Inferior parietal cortex (tissue), 1 donor: ENCODE measurements around the gene SLC15A5.

ENCODE experiments used
- DNase-seq: peaks from one replicate; pipeline ENCODE4 v3.0.0-alpha.2; 2016; ENCODE audit errors: extremely low spot score

SLC15A5 gene

DNA sequence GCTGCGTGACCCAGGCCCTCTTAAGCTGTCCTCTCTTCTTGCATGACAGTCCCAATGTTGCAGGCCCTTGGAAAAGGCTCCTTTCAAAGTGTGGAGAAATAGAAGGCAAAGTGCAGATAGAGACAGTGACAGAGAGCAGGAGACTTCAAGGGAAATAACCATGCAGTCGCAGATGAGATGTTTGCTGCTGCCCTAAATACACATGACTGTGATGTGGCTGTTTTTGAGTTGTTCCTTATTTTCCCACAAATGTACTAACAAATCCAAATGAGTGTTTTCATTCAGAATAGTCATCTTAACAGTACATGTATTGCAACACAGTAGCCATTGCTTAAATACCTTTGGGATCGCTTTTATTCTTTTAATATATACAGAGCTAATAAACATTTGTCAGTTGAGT, 101.6 kb downstream of the SLC15A5 start:
- DNase-seq: no peak

- DNase-seq: no peak
Observed at GRCh38 chr12:16174282-16174681, 103.2 kb downstream of the SLC15A5 start.

- no peak for DNase-seq
Observed at GRCh38 chr12:16171348-16171747, 106.1 kb downstream of the SLC15A5 start.

DNA sequence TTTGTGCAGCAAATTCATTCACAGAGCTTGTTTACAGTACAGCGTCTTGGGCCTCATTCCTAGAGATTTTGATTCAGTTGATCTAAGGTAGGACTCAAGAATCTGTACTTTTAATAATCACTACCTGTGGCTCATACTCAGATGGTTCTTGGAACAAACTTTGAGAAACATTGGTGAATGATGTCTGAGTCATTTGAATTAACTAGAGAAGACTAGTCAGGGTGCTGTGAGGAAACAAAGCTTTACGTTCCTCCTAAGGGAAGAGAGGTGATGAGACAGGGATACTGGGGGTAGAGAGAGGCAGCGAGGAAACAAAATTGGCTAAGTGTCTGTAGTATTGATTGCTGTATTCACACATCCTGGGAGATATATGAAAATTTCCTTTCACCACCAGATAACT, 109.4 kb downstream of the SLC15A5 start:
- DNase-seq: no peak

GRCh38 chr12:16166563-16167470, 110.7 kb downstream of the SLC15A5 start:
- no peak for DNase-seq

DNA sequence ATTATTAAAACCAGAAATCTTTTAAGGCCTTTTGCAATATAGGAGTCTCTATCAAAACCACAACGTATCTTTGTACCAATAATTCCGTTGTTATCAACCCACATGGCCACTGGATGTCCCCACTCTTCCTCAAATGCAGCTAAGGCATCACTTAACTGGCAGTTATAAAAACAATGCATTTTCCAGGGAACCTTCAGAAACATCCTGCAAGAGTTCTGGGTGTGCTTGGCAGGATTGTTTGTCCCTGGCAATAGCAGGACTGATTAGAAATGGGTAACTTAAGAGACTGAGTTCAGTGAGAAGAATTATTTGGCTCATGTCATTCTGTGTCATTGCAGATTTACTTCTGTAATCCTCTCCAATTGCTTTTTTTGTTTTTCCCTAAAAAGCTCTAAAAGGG, 112.0 kb downstream of the SLC15A5 start:
- peak; percentile 50 for DNase-seq

DNA sequence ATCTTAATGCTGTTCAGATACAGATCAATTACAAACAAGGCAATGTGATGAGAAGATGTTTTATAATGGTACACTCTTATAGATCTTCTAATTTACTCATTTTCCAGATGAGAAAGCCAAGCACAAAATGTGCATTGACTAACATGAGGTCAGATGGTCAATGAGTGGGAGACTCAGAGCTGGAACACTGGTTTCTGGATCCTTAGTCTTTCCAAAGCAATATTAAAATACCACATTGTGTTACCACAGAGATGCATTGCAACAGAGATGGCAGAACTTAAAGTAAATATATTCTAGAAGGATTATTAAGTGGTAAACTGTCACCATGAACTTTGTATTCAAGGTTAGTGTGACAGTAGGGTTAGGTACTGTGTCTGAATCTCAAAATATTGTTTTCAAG, 113.6 kb downstream of the SLC15A5 start:
- no peak for DNase-seq

DNA sequence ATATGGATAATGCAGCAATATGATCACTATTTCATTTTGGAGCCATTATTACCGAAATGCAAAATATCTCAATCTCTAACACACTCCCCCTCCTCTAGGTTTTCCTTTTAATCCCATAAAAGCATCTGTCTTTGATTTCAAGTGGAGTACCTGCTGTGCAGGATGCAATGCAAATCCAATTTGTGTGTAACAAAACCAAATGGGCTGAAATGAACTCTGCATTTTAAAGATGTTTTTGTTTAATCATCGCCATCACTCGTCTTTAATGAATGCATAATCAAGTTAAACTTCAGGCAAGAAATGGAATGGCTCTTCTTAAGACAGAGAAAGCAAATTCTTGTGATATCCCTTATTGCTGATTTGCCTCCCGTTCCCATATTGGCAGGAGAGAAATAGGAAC, 114.3 kb downstream of the SLC15A5 start:
- DNase-seq: no peak

GRCh38 chr12:16159571-16159970, 117.9 kb downstream of the SLC15A5 start:
- no peak for DNase-seq

DNA sequence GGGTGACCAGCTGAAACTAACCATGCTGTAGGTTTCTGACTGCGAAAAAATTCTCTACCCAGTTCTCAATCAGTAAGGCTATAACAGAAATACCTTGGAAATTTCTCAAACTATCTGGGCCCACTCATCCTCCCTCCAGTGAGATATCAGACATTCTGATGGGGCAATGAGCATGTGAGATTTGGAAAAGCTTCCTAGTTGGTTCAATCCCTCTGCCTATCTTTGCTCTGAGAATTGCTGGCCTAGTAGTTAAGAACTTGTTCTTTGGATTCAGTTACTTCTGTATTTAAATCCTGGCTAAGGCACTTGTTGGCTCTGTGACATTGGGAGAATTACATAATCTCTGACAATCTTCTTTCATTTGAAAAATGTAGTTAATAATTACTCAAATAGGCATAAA, 119.4 kb downstream of the SLC15A5 start:
- DNase-seq: no peak

DNA sequence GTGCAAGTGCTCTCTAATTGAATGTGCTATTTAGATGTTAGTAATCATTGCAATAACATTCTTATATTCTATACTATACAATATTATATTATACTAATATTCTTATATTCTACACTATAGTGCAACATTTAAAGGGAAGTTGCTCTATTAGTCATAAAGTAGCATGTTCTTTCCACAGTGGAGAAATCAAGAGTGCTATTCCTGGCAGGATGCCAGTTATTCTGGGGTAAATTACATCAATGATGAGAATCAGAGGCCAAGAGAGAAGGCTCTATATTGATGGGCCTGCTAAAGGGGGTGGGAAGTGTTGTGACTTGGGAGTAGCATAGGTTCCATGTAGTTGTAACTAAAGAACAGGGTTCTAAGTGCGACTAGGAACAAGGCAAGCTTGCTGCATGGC, 121.5 kb downstream of the SLC15A5 start:
- no peak for DNase-seq

DNA sequence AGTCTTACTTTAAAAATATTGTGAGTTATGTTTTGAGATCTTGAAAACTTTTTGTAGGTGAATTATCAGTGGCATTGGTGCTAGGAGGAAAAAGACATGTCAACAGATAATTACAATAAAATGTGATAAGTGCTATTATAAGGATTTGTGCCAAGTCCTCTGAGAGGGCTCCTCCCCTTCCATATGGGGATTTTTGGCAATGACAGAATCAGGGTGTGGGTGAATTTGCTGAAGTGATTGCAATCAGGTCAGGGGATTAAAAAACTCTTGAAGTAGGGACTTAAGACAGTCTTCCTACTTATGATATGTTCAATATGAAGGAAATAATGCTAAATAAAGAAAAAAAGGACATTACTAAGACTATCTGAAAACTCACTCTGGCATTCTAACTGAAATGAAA, 122.5 kb downstream of the SLC15A5 start:
- DNase-seq: no peak

- DNase-seq: no peak
Observed at GRCh38 chr12:16152885-16153673, 124.4 kb downstream of the SLC15A5 start.

GRCh38 chr12:16150276-16150675, 127.2 kb downstream of the SLC15A5 start:
- no peak for DNase-seq

DNA sequence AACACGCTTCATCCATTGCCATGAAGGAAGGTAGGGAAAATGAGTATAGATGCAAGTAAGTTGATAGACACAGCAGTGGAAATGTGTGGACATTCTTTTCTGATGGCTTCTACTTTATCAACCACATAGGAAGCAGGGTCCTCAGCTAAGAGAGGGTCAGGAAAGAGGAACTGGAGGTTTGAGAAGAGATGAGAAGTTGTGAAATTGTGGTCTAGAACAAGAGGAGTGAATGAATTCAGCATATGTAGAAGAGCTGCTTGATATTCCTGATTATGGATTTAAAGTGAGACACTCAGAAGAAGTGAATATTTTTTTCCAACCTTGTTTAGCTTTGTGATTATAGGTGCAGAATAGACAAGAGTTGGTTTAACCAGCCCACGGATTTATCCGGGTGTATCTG, 128.5 kb downstream of the SLC15A5 start:
- DNase-seq: no peak
